GM18951 (cell line): Measurements from ENCODE around the gene OR5B21.

Experiments used
- POLR2A ChIP-seq: IDR thresholded peaks from 4 replicates; pipeline ENCODE4 v1.6.1; 2011; ENCODE audit warnings: mild to moderate bottlenecking; ENCODE audit not compliant: insufficient read length, insufficient read depth; ENCODE audit errors: extremely low read depth
- in situ Hi-C: fragments of 300-500 bp; cut with MboI; formaldehyde crosslinking; loops from one replicate; pipeline ENCODE4 v1.12.0; 2022; ENCODE audit warnings: low sequenced_read_pairs, mixed read lengths, inconsistent platforms; ENCODE audit not compliant: unreplicated experiment

OR5B21 gene

DNA sequence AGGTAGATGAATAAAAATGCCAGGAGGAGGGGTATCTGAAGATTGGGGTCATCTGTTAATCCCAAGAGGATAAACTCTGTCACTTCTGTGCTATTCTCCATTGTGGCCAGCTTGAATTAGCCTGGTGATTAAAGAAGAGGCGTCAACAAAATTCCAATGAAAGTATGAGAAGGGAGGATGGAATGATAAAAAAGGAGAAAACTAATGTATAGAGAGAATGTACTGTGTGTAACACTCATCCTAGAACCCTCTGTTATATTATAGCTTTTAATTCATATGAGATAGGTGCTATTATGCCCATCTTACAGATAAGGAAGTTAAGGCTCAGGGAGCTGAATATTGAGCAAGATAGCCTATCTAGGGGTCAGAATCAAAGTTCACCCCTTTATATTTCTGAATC is at the start of gene OR5B21:
Gene OR5B21 (minus strand): TSS at position 101 of the 400 bp plus-strand sequence. CDS start 0 bp downstream, at position 101.
- no peak for TF ChIP-seq POLR2A
- in situ Hi-C loops, result loop anchor here (25.0 kb wide), 1 partner anchor 696 kb away; no protein-coding TSS in a partner anchor

DNA sequence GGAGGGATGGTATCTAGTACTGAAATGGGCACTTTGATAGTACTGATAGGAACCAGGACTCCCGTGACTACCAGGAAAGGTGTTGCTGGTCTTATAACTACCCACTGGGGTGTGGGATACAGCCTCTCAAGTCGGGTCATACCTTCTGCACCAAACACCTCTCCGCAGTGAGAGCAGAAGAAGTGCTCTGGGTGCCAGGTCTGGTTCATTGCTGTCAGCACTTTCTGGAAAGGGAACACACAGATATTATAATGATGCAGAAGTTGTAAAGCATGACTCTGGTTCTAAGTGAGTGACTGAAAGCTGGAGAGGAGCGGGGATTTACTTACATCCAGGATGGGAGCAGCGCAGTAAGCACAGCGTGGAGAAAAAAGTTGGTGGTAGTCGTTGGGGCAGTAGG is 41.7 kb upstream of the OR5B21 start:
- in situ Hi-C loops, result no loop called here
- TF ChIP-seq POLR2A, result no peak

DNA sequence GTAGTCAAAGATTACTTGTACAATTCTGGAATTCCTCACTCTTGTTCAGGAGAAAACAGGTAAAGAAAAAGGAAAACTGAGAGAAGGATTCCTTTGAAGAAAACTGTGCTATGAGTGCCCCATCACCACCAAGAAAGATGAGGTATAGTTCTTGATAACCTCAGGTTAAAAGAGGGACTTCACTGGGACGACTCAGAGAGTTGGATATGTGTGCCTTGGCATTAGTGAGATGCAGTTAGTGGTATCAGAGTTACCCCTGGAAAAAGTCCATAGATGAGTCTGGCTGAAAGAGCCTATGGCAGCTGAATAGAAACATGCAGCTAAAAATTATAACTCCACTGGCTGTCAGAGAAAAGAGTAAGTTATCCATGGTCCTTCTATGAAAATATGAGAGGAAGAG is 38.9 kb upstream of the OR5B21 start:
- in situ Hi-C loops, result no loop called here
- TF ChIP-seq POLR2A, result no peak

DNA sequence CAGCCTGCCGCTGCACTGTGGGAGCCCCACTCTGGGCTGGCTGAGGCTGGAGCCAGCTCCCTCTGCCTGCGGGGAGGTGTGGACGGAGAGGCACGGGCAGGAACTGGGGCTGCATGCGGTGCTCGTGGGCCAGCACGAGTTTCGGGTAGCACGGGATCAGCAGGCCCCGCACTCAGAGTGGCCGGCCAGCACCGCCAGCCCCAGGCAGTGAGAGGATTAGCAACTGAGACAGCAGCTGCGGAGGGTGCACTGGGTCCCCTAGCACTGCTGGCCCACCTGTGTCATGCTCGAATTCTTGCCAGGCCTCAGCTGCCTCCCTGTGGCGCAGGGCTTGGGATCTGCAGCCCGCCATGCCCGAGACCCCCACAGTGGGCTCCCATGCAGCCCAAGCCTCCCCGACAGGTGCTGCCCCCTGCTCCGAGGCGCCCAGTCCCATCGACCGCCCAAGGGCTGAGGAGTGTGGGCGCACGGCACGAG is 24.0 kb upstream of the OR5B21 start:
- no peak for TF ChIP-seq POLR2A
- in situ Hi-C loops, result no loop called here

DNA sequence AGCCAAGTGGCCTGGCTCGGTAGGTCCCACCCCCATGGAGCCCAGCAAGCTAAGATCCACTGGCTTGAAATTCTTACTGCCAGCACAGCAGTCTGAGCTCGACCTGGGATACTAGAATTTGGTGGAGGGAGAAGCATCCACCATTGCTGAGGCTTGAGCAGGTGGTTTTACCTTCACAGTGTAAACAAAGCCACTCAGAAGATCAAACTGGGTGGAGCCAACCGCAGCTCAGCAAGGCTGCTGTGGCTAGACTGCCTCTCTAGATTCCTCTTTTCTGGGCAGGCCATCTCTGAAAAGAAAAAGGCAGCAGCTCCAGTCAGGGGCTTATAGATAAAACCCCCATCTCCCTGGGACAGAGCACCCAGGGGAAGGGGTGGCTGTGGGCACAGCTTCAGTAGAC is 22.3 kb upstream of the OR5B21 start:
- in situ Hi-C loops, result no loop called here
- no peak for TF ChIP-seq POLR2A

DNA sequence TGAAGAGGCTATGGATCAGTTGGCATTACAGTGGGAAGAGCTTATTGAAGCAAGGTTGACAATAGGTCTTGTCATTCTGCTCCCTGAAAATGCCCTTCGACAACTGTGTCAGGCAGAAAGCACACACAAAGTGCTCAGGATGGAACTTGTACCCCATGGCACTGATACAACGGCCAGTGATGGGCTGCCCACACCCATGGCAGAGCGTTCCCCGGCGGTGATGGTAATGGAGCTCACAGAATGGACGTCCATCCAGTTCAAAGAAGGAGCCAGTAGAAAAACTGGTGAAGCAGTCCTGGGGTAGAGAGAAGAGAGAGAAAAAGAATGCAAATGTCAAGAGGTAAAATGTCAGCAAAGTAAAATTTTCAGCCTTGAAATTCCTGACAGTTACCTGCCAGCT is 19.5 kb upstream of the OR5B21 start:
- no peak for TF ChIP-seq POLR2A
- in situ Hi-C loops, result no loop called here

DNA sequence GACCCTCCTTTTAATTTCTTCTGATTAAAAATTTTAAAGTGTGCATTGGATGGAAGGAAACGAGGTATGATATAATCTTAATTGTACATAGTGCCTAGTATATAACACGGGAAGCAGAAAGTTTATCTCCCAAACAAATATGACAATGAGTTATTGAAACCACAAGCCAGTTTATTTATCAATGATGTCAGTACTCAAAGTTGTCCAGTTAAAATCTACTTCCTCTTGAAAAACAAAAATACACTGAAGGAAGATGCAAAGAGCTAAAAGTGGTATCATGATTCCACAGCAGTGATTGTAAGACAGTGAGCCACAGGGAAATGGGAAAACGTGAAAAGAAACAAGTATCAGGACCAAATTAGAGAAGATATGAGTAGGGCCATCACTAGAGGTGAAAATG is 18.8 kb upstream of the OR5B21 start:
- TF ChIP-seq POLR2A, result no peak
- in situ Hi-C loops, result no loop called here

DNA sequence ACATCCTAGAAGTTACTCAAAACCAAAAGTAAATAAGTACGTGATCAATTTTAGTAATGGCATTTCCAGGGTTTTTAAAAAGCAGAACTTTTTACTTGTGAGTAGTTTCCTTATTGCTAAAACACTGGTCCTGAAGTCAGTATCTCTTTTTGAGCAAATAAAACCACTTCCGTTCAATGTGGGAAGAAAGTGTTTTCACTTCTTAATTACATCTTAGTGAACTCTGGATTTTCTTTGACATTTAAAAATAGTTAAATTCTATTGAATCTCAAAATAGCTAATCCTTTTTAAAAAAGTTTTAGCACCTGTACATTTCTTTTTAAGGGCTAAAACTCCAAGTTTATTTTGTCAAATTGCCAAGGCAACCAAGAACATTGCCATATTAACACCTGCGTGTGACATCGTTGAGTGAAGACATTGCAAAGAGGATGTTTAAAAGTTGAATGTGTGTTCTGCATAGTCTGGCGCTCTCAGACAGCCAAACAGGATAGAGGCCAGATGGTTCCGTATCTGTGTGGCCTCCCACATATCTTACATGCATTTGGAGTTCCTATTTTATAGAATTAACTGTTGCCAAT is 17.2 kb upstream of the OR5B21 start:
- TF ChIP-seq POLR2A, result no peak
- in situ Hi-C loops, result no loop called here

DNA sequence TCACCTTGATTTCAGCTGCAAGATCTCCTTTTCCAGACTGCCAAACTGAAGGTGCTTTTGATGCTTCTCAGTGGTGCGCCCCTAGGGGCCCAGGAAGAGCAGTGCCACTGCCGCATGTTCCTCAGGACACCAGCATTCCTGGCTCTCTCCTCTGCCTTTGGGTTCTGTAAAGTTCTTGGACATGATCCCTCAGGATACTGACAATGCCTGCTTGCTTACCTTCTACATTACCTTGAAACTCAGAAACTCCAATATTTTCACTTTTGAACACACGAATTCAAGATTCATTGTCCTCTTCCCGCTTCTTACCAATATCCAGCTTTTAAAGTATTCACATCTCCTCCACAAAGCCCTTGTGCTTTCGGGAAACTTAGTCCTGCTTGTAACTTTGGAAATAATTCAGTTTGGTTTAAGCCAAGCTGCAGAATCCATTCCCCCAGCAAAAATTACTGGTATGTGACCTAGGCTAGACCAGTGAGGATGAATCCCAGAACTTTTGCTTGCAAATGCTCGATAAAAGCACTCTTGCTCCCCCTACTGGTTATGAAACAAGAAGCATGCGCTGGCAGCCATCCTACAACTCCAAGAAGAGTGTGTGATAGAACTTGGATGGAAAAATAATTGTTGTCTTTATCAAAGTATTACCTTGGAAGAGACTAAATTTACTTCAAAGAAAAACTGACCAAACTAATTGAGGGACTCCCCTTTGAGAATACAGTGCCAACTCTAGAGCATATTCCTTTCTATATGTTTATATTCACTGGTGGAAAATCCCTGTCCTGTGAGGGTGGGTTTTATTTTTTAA is 16.5 kb upstream of the OR5B21 start:
- in situ Hi-C loops, result loop anchor here (25.0 kb wide), 1 partner anchor 712 kb away; no protein-coding TSS in a partner anchor
- TF ChIP-seq POLR2A, result no peak

DNA sequence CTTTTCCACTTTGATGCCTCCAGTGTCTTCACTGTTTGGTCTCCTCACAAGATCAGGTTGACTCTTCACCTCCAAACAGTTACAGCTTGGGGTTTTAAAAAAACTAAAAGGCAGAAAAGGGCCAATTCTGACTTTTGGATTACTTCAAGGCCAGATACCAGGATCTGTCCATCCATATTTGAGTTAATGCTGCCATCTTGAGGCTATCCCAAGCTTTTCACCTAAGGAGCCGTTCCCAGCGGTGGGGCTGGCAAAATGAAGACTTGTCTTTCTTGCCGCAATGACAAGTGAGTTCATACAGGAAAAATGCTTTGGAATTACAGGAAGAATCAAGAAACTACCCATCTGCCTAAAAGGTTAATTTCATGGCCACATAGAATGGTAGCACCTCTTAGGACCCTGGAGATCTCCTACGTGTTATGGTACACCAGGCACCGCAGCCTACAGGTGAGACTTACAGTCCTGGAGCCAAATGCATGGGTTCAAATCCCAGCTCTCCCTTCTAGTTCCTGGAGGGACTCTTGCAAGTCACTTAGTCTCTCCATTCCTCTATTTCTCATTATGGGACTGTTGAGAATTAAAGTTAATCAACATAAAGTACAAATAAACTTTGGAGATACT is 6.0 kb upstream of the OR5B21 start:
- in situ Hi-C loops, result loop anchor here (25.0 kb wide), 1 partner anchor 702 kb away; no protein-coding TSS in a partner anchor
- no peak for TF ChIP-seq POLR2A

DNA sequence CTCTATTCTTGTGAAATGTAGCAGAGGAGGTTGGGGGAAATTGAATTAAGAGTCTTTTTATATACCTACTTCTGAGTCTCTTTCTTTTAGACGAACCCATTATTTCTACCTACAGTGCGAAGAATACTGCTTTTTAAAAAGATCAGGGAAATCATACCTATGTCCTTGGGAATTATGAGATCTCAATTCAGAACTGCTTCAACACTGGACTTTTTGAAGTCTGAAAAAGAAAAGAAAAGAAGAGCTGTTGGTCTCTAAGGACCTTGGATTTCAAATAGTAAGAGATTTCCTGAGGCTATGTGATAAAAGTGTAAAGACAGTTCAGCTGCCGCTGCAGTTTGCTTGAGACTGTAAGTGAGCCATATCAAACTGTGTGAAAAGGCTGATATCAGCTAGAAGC is 3.7 kb upstream of the OR5B21 start:
- TF ChIP-seq POLR2A, result no peak
- in situ Hi-C loops, result loop anchor here (25.0 kb wide), 1 partner anchor 699 kb away; no protein-coding TSS in a partner anchor

DNA sequence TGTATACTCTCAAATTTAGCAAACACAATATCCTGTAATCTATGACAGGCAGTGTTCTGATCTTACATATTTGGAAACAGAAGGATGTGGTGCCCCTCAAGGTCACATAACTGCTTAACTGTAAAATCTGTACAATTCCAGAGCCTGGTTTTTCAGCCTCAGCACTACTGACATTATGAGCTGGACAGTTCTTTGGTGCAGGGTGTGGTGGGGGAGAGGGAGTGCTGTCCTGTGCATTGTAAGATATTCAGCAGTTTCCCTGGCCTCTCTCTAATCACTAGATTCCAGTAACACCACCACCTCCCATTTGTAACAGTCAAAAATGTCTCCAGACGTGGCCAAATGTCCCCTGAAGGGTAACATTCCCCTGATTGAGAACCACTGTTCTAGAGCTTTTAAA is 1.8 kb upstream of the OR5B21 start:
- in situ Hi-C loops, result loop anchor here (25.0 kb wide), 1 partner anchor 697 kb away; no protein-coding TSS in a partner anchor
- TF ChIP-seq POLR2A, result no peak

DNA sequence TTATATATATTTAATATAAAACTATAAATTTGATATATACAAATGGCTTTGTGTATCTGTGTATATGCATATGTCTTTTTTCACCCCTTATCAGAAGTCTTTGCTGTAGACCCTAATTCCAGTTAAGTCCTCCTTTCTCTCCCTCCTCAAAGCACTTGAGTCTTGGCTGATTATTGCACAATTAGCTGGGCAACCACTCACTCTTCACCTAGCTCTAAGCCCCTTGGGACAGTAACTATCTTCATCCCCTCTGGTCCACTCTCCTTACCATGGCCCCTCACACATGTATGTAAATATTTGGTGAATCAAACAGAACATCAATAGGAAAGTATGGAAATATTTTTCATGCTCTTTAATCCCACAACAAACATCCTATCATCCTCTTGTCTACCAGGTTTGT is 909 bp upstream of the OR5B21 start:
- in situ Hi-C loops, result loop anchor here (25.0 kb wide), 1 partner anchor 697 kb away; no protein-coding TSS in a partner anchor
- no peak for TF ChIP-seq POLR2A
